ENCODE measurements around the gene GCAT. TPM values are rescaled to one million over a fixed set of nuclear protein-coding genes. Genes with fewer than 3 reads are reported as not detected.

Gene GCAT
- total RNA-seq, 1 experiment from 2014 or later, result 24.8 TPM

DNA sequence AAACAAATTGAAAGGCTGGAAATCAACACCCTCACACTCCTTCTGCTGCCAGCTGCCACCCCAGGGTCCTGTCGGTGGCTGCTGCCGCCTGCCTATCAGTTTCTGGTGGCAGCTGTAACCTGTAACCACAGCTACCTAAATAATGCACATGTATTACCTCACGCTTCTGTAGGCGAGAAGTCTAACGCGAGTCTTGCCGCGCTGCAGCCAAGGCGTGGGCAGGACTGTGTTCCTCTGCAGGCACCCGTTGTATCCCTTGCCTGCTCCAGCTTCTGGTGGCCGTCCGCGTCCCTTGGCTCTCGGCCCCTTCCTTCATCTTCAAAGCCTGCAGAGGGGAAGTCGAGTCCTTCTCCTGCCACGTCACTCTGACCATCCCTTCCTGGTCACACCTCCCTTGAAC lies 44.1 kb upstream of the GCAT start:
- Mint-ChIP-seq H3K27me3 (ENCODE audit: insufficient read depth, unreplicated experiment) (no peaks in the 10 kb centered on the region), H3K36me3 (ENCODE audit: insufficient read depth, unreplicated experiment) (peaks cover 33% of the 10 kb centered on the region), H3K4me3 (ENCODE audit: unreplicated experiment) (no peak overlapping the region), H3K27ac (ENCODE audit: unreplicated experiment) (no peak overlapping the region), H3K9me3 (ENCODE audit: unreplicated experiment) (no peaks in the 10 kb centered on the region), H3K4me1 (ENCODE audit: low read depth, unreplicated experiment) (peaks cover 5% of the 10 kb centered on the region)
- Histone ChIP-seq H3K36me3 (ENCODE audit: control insufficient read depth, insufficient read depth, low read length) (peaks cover 2% of the 10 kb centered on the region; the same call in 1 of the 2 replicates), H3K27me3 (replicated peaks; ENCODE audit: control insufficient read depth, insufficient read depth, low read length) (no peaks in the 10 kb centered on the region), H3K4me1 (peaks cover 8% of the 10 kb centered on the region), H3K9me3 (no peaks in the 10 kb centered on the region), H3K4me3 (ENCODE audit: low read depth, low read length) (no peak overlapping the region)
- no TSS peak for BruUV-seq (replicated peaks)
- intact Hi-C loops (cut with micrococcal nuclease; ENCODE audit: unreplicated experiment), result no loop called here
- no peak for DNase-seq
- POLR2A ChIA-PET, result no interaction called here
- CTCF ChIA-PET, result no interaction called here
- TF ChIP-seq, protein P1, sequence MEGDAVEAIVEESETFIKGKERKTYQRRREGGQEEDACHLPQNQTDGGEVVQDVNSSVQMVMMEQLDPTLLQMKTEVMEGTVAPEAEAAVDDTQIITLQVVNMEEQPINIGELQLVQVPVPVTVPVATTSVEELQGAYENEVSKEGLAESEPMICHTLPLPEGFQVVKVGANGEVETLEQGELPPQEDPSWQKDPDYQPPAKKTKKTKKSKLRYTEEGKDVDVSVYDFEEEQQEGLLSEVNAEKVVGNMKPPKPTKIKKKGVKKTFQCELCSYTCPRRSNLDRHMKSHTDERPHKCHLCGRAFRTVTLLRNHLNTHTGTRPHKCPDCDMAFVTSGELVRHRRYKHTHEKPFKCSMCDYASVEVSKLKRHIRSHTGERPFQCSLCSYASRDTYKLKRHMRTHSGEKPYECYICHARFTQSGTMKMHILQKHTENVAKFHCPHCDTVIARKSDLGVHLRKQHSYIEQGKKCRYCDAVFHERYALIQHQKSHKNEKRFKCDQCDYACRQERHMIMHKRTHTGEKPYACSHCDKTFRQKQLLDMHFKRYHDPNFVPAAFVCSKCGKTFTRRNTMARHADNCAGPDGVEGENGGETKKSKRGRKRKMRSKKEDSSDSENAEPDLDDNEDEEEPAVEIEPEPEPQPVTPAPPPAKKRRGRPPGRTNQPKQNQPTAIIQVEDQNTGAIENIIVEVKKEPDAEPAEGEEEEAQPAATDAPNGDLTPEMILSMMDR (IDR thresholded peaks at IDR 0.05; ENCODE audit: insufficient read depth in 1 of 2, low read depth in 1 of 2, low read length in 1 of 2, severe bottlenecking in 1 of 2, unreplicated experiment in 1 of 2), result no peak

DNA sequence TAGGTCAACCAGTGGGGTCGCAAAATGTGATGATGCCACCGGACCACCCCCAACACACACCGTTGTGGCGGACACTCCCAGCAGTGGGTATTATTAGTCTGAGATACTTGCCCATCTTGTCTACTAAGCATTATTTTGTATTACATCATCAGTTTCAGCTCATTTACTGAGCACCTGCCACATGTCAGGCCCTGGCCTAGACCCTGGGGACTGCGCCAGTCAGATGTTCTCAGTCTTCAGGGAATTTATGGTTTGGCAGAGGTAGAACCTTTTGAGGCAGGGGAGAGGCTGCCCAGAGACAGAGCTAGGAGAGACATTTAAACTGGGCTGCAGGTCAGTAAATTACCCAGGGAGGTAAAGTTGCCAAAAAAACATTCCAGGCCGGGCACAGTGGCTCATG lies 43.1 kb upstream of the GCAT start:
- no TSS peak for BruUV-seq (replicated peaks)

DNA sequence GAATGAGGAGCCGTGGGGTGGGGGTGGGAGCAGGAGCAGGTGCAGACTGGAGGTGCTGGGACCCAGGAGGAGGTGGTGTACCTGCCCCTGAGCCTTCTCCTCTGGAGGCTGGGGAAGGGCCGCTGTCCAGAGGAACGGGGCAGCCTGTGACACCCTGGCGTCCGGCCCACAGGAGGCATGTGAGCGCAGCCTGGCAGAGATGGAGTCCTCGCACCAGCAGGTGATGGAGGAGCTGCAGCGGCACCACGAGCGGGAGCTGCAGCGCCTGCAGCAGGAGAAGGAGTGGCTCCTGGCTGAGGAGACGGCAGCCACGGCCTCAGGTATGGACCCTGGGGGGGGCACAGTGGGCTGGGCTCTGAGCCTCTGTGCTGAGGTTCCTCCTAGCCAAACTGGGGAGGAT lies 42.2 kb upstream of the GCAT start:
- no peaks in the 10 kb centered on the region for H3K4me1 Mint-ChIP-seq (ENCODE audit: low read depth, unreplicated experiment)
- no peaks in the 10 kb centered on the region for H3K9me3 Mint-ChIP-seq (ENCODE audit: unreplicated experiment)
- TF ChIP-seq, protein P1 (IDR thresholded peaks at IDR 0.05; ENCODE audit: insufficient read depth in 1 of 2, low read depth in 1 of 2, low read length in 1 of 2, severe bottlenecking in 1 of 2, unreplicated experiment in 1 of 2), result no peak
- no TSS peak for BruUV-seq (replicated peaks)
- H3K4me3 ChIP-seq (ENCODE audit: low read depth, low read length), result no peak overlapping the region
- H3K27me3 ChIP-seq (replicated peaks; ENCODE audit: control insufficient read depth, insufficient read depth, low read length), result no peaks in the 10 kb centered on the region
- H3K27me3 Mint-ChIP-seq (ENCODE audit: insufficient read depth, unreplicated experiment), result no peaks in the 10 kb centered on the region
- intact Hi-C loops (cut with micrococcal nuclease; ENCODE audit: unreplicated experiment), result no loop called here
- no peak for DNase-seq
- no peak overlapping the region for H3K27ac Mint-ChIP-seq (ENCODE audit: unreplicated experiment)
- CTCF ChIA-PET, result interaction anchor here (0.6 kb wide), 1 partner anchor 42 kb away, joined by 3 read pairs; the partner anchor contains the start of gene GCAT
- POLR2A ChIA-PET, result no interaction called here
- H3K9me3 ChIP-seq, result no peaks in the 10 kb centered on the region
- H3K36me3 Mint-ChIP-seq (ENCODE audit: insufficient read depth, unreplicated experiment), result peaks cover 29% of the 10 kb centered on the region
- H3K4me3 Mint-ChIP-seq (ENCODE audit: unreplicated experiment), result no peak overlapping the region
- H3K36me3 ChIP-seq (ENCODE audit: control insufficient read depth, insufficient read depth, low read length), result no peaks in the 10 kb centered on the region
- 0 out of 2 replicates have a peak, but pooled peaks cover under 1% of the 10 kb centered on the region for H3K4me1 ChIP-seq

More for the DNA sequence above, 43.1 kb upstream of the GCAT start:
- H3K27ac Mint-ChIP-seq (ENCODE audit: unreplicated experiment), result no peak overlapping the region
- no peaks in the 10 kb centered on the region for H3K27me3 Mint-ChIP-seq (ENCODE audit: insufficient read depth, unreplicated experiment)
- Histone ChIP-seq H3K9me3 (no peaks in the 10 kb centered on the region), H3K4me3 (ENCODE audit: low read depth, low read length) (no peak overlapping the region), H3K4me1 (peaks cover 8% of the 10 kb centered on the region), H3K36me3 (ENCODE audit: control insufficient read depth, insufficient read depth, low read length) (no peaks in the 10 kb centered on the region), H3K27me3 (replicated peaks; ENCODE audit: control insufficient read depth, insufficient read depth, low read length) (no peaks in the 10 kb centered on the region)
- no peaks in the 10 kb centered on the region for H3K9me3 Mint-ChIP-seq (ENCODE audit: unreplicated experiment)
- peaks cover 5% of the 10 kb centered on the region for H3K4me1 Mint-ChIP-seq (ENCODE audit: low read depth, unreplicated experiment)
- intact Hi-C loops (cut with micrococcal nuclease; ENCODE audit: unreplicated experiment), result no loop called here
- CTCF ChIA-PET, result no interaction called here
- POLR2A ChIA-PET, result no interaction called here
- peaks cover 33% of the 10 kb centered on the region for H3K36me3 Mint-ChIP-seq (ENCODE audit: insufficient read depth, unreplicated experiment)
- H3K4me3 Mint-ChIP-seq (ENCODE audit: unreplicated experiment), result no peak overlapping the region
- TF ChIP-seq, protein P1 (IDR thresholded peaks at IDR 0.05; ENCODE audit: insufficient read depth in 1 of 2, low read depth in 1 of 2, low read length in 1 of 2, severe bottlenecking in 1 of 2, unreplicated experiment in 1 of 2), result no peak
- no peak for DNase-seq

Measured in Caco-2 (cell line).